OCI-LY7 (cell line): ENCODE results near the gene DACT2. TPM values are rescaled to one million over a fixed set of nuclear protein-coding genes. Genes with fewer than 3 reads are reported as not detected.

Experiments used
- BruUV-seq: library from RNA; stranded (reverse); fragments of 400-500 nt; replicated peaks from 2 replicates; lab custom pipeline; 2021; lab: Mats Ljungman, UMichigan
- CTCF ChIA-PET: fragments of 300-600 bp; sonication (Branson Sonifier 250); formaldehyde crosslinking; loops from one replicate; lab custom pipeline; 2022; ENCODE audit warnings: antibody characterized with exemption; ENCODE audit not compliant: unreplicated experiment; lab: Charles Lee
- POLR2A ChIA-PET: fragments of 300-600 bp; sonication (Branson Sonifier 250); formaldehyde crosslinking; loops from one replicate; lab custom pipeline; 2022; ENCODE audit warnings: antibody characterized with exemption; lab: Charles Lee
- DNase-seq: peaks from one replicate; pipeline ENCODE4 v3.0.0-alpha.2; 2015; ENCODE audit warnings: low spot score
- H2AFZ ChIP-seq: fragments of 200-600 bp; sonication (generic), shearing (Covaris generic); 2 replicates; pipeline ENCODE4 v1.6.1; 2014; ENCODE audit warnings: mild to moderate bottlenecking, antibody characterized with exemption, low read length, moderate library complexity
- H3K27ac ChIP-seq: fragments of 200-600 bp; sonication (generic); 2 replicates; pipeline ENCODE4 v1.5.1; 2014; ENCODE audit warnings: mixed run types, low read depth, mild to moderate bottlenecking, moderate library complexity, low read length, inconsistent platforms; ENCODE audit not compliant: poor library complexity, severe bottlenecking
- H3K36me3 ChIP-seq: fragments of 200-600 bp; sonication (generic); 2 replicates; pipeline ENCODE4 v1.6.1; 2014; ENCODE audit warnings: mild to moderate bottlenecking, antibody characterized with exemption, low read length, moderate library complexity, mixed read lengths; ENCODE audit not compliant: insufficient read depth
- H3K4me1 ChIP-seq: fragments of 200-600 bp; sonication (generic); 2 replicates; pipeline ENCODE4 v1.5.1; 2014; ENCODE audit warnings: mild to moderate bottlenecking, low read length; ENCODE audit not compliant: insufficient read depth, poor library complexity, severe bottlenecking
- H3K4me2 ChIP-seq: fragments of 200-600 bp; sonication (generic); 2 replicates; pipeline ENCODE4 v1.6.1; 2014; ENCODE audit warnings: mild to moderate bottlenecking, low read length
- H3K4me3 ChIP-seq: fragments of 200-600 bp; sonication (generic); 2 replicates; pipeline ENCODE4 v1.5.1; 2014; ENCODE audit warnings: mild to moderate bottlenecking, low read depth, low read length; ENCODE audit not compliant: poor library complexity, severe bottlenecking
- H3K79me2 ChIP-seq: fragments of 200-600 bp; sonication (generic); 2 replicates; pipeline ENCODE4 v1.6.1; 2016; ENCODE audit warnings: low read depth, mild to moderate bottlenecking, low read length, moderate library complexity, mixed read lengths; ENCODE audit not compliant: insufficient read depth
- H3K9me2 ChIP-seq: fragments of 200-600 bp; sonication (generic); 2 replicates; pipeline ENCODE4 v1.6.1; 2016; ENCODE audit warnings: mild to moderate bottlenecking, low read length, mixed read lengths; ENCODE audit not compliant: insufficient read depth
- H3K9me3 ChIP-seq: fragments of 200-600 bp; sonication (generic); 2 replicates; pipeline ENCODE4 v1.6.1; 2014; ENCODE audit warnings: mild to moderate bottlenecking, mixed run types, low read length, mixed read lengths
- H4K20me1 ChIP-seq: fragments of 200-600 bp; sonication (generic); 2 replicates; pipeline ENCODE4 v1.6.1; 2014; ENCODE audit warnings: mild to moderate bottlenecking, antibody characterized with exemption, low read length, moderate library complexity, mixed read lengths; ENCODE audit not compliant: insufficient read depth
- EZH2phosphoT487 ChIP-seq: fragments of 200-600 bp; sonication (generic); IDR thresholded peaks from 2 replicates; pipeline ENCODE4 v1.6.1; 2018; ENCODE audit warnings: low read depth, borderline replicate concordance, mild to moderate bottlenecking, mixed run types, antibody characterized with exemption, low read length, moderate library complexity, mixed read lengths
- intact Hi-C: fragments of 100-400 bp; cut with micrococcal nuclease; formaldehyde crosslinking; loops from one replicate; pipeline ENCODE4 v1.10.0; 2022; ENCODE audit not compliant: unreplicated experiment
- total RNA-seq, 2 experiments: library from RNA; depleted of rRNA in 1 of 2; stranded (reverse); fragments of >200 nt in 1 of 2; shearing (Covaris generic) in 1 of 2; gene quantifications; 2 replicates each; pipeline ENCODE4 v1.2.3, GENCODE V29; 2014 to 2022
- TF ChIP-seq, protein P1 (sequence below): fragments of 200-600 bp; sonication (generic); conservative IDR thresholded peaks from 2 replicates; pipeline ENCODE4 v1.5.1; 2014; ENCODE audit warnings: mild to moderate bottlenecking, antibody characterized with exemption, low read length, moderate library complexity, mixed read lengths

Gene DACT2
- total RNA-seq, 2 experiments from 2014 or later, result not detected

DNA sequence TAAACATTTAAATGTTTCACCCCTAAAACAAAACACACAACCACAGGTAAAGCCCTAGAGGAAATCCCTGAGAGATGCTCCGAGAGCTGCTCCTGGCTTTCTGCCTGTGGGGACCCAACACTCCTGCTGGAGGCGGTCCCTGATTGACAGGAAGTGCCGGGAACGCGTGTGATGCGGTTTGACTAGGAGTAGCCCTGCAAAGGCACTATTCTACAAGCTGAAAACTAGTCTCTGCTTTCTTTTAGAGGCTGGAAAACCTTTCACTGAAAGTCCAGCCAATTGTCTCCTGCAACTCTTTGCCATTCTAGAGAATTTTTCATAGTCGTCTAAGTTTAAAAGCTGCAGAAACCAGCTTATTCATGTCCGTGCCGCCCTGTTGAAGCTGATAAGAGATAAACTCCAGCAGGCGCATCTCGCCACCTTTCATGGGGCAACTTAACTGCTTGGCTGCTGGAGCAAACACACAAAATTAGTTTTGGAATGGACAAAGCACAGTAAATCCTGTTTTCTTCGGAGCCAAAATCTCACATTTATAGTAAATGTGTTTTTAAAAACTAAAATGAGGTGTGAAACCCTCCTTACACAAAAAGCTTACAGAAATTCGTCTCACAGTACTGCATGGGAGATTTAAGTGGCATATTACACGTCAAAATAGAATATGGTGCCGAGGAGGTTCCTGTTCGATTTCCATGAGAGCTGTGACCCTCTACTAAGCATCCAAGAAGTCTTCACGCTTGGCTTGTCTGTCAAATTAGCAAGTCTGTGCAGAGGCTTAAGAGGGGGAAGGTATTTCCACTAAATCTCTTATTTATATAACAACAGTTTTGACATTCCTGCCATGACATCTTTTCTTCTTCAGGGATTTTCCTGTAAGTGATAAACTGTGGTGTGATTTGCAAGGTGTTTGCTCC is 46.9 kb downstream of the DACT2 start:
- Histone ChIP-seq H4K20me1 (no peaks in the 10 kb centered on the region), H3K4me3 (no peak overlapping the region), H2AFZ (no peak overlapping the region), H3K9me2 (no peaks in the 10 kb centered on the region), H3K9me3 (no peaks in the 10 kb centered on the region), H3K36me3 (no peaks in the 10 kb centered on the region), H3K4me2 (no peak overlapping the region), H3K79me2 (no peaks in the 10 kb centered on the region), H3K27ac (no peak overlapping the region), H3K4me1 (no peaks in the 10 kb centered on the region)
- TF ChIP-seq EZH2phosphoT487, result no peak
- TF ChIP-seq, protein P1, sequence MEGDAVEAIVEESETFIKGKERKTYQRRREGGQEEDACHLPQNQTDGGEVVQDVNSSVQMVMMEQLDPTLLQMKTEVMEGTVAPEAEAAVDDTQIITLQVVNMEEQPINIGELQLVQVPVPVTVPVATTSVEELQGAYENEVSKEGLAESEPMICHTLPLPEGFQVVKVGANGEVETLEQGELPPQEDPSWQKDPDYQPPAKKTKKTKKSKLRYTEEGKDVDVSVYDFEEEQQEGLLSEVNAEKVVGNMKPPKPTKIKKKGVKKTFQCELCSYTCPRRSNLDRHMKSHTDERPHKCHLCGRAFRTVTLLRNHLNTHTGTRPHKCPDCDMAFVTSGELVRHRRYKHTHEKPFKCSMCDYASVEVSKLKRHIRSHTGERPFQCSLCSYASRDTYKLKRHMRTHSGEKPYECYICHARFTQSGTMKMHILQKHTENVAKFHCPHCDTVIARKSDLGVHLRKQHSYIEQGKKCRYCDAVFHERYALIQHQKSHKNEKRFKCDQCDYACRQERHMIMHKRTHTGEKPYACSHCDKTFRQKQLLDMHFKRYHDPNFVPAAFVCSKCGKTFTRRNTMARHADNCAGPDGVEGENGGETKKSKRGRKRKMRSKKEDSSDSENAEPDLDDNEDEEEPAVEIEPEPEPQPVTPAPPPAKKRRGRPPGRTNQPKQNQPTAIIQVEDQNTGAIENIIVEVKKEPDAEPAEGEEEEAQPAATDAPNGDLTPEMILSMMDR, result no peak
- no TSS peak for BruUV-seq
- POLR2A ChIA-PET, result no interaction called here
- intact Hi-C loops, result no loop called here
- CTCF ChIA-PET, result no interaction called here
- no peak for DNase-seq

DNA sequence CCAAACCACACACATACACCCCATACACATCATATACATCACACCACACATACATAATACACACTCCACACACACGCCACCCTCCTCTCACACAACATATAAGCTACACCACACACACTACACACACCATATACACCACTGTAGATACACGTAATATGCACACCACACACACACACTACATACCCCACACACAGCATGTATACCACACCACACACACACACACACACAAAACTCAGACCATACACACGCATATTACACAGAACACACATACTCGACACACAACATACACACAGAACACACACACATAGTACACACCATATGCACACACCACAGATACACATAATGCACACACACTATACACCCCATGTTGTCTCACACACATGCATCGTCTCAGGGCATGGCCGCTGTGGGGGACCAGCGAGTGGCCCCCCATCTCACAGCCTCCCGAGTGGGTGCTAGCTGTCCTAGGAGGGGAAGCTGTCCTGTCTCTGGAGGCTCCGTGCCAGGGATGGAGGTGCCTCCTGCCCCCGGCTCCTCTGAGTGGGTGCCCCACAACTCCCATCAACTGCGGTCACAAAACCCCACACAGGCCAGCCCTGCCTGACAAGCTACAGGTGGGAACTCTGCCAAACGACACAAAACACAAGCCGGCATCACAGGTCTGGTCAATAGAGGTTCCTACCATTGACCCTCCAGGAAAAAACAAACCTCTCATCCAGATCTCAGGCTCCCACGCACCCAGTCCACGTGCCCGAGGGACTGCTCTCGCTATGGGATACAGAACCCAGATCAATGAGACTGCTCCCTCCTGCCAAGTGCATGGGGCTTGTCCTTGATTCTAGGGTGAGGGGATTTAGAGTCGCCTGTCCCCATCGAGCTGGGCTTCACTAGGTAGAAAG is 49.1 kb downstream of the DACT2 start:
- CTCF ChIA-PET, result no interaction called here
- BruUV-seq, result no TSS peak

More for the DNA sequence above, 49.1 kb downstream of the DACT2 start:
- POLR2A ChIA-PET, result no interaction called here
- H4K20me1 ChIP-seq, result no peaks in the 10 kb centered on the region
- no peaks in the 10 kb centered on the region for H3K4me1 ChIP-seq
- no peak overlapping the region for H3K27ac ChIP-seq
- no peaks in the 10 kb centered on the region for H3K9me3 ChIP-seq
- no peak overlapping the region for H2AFZ ChIP-seq
- H3K9me2 ChIP-seq, result no peaks in the 10 kb centered on the region
- no peak for DNase-seq
- H3K36me3 ChIP-seq, result no peaks in the 10 kb centered on the region
- TF ChIP-seq, protein P1, result no peak
- no peak for TF ChIP-seq EZH2phosphoT487
- no peaks in the 10 kb centered on the region for H3K79me2 ChIP-seq
- intact Hi-C loops, result no loop called here
- no peak overlapping the region for H3K4me2 ChIP-seq
- H3K4me3 ChIP-seq, result no peak overlapping the region
